HG03442 (cell line): Measurements from ENCODE around the gene C16orf74.

Experiments used
- ATAC-seq: cut with Tn5 transposase; IDR thresholded peaks from one replicate; pipeline ENCODE4 v1.9.1; 2021; ENCODE audit warnings: mild to moderate bottlenecking, moderate library complexity; ENCODE audit not compliant: unreplicated experiment

The C16orf74 gene

DNA sequence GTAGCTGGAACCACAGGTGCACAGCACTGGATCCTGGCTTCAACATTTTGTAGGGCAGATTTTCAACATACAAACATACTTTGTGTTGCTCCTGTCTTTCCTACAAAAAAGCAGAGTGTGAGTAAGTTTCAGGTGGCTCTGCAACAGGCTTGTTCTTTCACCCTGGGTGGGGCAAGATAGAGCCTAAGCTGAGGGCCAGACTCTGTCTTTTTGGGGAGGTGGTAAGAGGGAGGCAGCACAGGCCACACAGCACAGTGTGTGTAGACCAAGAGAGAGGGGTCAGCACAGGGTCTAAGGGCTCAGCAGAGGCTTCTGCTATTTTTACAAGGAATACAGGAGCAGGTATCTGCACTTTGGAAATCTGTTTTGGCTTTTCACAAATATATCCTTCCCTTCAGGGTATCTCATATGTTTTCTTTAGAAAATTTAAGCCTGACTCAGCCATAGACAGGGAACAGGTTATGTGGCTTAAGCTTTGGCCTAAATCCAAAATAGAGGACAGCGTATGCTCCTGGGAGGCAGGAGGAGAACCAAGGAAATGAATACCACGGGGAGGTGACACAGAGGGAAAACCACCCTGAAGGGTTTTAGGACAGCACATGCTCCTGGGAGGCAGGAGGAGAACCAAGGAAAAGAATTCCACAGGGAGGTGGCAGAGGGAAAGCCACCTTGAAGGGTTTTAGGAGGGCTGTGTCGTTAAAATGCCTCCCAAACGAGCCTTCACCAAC, 26.9 kb upstream of the C16orf74 start:
- no peak for ATAC-seq

DNA sequence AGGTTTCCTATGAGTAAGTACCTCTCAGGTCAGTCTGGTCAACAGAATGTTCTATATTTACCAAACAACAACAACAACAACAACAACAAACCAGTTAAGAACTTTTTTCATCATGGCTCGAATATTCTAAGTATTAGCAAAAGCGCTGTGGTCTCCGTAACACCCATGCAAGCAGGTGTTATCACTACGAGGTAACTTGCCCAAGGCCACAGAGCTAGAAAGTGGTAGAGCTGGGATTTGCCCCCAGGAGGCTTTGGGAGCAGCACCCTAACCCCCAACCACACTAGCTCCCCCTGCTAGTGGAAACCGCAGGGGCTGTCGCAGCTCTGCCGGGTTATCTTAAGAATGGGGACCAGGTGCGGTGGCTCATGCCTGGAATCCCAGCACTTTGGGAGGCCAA, 23.9 kb upstream of the C16orf74 start:
- no peak for ATAC-seq

DNA sequence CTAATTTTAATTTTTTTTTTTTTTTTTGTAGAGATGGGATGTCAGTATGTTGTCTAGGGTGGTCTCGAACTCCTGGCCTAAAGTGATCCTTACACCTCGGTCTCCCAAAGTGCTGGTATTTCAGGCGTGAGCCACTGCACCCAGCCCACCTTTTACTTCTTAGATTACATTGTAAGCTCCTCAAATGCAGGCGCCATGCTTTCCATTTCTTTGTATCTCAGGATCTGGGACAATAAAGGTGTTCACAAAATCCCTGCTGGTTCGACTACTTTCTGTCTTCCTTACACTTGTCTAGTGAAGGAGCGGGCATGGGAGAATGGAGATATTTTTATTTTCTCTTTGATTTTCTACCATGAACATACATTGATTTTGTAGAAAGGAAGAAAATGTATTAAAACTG, 23.2 kb upstream of the C16orf74 start:
- no peak for ATAC-seq

DNA sequence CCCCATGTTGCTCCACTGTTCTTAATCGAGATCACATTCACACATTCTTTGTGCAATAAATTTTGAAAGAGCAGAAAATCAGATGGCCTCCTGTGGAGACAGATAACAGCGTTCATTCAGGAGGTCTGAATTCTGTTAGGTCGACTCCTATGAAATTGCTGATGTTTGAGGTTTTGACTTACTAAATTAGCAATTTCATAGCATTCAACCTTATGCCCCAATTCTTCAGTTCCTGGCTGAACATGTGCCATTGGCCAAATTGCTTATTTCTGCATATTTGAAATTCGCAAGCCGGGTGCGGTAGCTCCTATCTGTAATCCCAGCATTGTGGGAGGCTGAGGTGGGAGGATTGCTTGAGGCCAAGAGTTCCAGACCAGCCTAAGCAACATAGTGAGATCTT, 22.1 kb upstream of the C16orf74 start:
- ATAC-seq = no peak

DNA sequence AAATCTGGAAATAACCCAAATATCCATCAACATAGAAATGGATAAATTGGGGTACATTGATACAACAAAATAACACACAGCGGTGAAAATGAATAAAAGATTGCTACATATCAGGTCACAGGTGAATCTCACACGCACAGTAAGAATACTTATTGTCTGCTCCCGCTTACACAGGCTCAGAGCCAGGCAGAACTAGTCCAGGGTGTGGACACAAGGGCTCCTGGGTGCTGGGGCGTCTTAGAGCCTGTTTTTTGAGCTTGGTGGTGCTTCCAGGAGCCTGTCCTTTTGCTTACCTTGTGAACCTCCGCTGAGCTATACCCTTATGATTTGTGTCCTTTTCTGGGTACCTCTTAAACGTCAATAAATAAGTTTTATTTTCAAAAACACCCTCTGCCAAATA, 19.8 kb upstream of the C16orf74 start:
- no peak for ATAC-seq

DNA sequence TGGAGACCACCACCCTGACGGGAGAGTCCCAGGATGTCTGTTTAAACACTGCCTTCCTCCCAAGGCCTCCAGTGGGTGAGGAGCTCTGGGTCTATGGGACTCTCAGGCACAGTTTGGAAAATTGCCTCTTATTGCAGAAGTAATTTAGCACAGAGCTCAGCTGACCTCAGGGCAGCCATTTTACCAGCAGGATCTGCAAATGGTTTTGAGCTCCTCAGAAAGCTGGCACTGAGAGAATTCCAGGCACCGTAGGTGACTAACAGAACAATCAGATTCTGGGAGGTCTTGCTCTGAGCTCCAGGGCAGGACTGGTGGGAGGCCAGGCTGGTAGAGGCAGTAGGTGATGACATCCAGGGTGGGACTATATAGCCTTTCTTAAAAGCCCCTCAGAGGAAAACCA, 17.3 kb upstream of the C16orf74 start:
- ATAC-seq = no peak

DNA sequence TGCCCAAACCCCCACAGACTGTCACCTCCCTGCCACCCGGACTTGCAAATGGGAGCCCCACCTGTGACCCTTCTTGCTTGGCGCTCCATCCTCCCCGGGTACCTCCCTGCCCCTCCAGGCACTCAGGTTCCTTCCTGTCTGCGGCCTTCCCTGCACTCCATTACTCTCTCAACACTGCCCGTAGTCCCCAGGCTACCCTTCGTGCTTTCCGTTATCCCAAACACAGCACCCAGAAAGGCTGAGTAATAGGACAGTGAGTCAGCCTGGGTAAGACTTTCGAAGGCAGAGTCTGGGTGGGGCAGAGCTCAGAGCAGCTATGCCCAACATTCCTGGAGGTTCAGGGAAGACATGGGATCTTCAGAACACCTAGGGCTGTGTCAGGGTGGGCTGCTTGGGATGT, 16.6 kb upstream of the C16orf74 start:
- ATAC-seq = no peak

DNA sequence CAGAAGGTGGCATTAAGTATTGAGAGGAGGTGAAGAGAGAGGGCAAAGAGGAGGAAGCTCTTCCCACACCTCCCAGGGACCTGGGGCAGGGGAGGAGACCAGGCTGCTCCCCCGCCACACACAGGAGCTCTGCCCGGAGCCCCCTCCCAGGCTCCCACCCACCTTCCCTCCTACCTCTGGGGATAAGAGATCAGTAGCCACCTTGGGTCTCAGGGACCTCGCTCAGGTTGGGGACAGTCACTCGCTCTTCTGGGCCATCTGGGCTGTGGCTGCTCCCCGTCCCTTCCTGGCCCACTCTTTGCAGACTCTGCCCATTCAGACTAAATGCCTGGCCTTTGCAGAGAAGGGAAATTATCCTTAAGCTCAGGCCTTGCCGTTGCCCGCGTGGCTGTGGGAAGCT, 14.9 kb upstream of the C16orf74 start:
- no peak for ATAC-seq

DNA sequence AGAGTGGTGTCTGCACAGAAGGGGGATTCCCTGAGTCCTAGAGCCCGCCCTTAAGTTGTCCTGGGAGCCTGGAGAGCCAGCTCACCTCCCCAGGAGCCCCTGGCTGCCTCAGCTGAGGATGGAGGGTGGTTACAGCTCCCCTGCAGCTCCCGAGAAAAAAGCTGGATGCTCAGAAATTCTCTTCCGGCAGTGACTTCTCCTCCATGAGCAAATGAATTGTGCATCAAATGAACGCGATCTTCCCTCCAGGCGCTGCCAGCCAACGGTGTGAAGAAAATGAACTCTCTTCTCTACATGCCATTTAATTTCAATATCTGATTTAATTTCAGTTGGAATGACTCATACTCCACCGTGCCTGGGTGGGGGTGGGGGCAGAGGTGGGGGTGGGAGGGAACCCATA, 14.3 kb upstream of the C16orf74 start:
- ATAC-seq = no peak

DNA sequence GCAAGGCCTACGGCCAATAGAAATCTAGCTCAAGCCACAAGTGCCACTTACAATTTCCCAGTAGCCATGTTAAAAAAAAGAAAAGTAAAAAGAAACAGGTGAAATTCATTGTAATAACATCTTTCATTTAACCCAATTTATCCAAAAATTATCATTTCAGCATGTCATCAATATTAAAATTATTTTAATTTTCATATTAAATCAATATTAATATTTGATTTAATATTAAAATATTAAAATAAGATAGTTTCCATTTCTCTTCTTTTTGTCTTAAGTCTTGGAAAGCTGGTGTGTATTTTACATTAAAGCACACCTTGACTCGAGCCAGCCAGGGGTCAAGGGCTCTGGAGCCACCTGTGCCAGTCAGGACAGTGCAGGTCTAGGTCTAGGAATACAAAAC, 12.7 kb upstream of the C16orf74 start:
- no peak for ATAC-seq

DNA sequence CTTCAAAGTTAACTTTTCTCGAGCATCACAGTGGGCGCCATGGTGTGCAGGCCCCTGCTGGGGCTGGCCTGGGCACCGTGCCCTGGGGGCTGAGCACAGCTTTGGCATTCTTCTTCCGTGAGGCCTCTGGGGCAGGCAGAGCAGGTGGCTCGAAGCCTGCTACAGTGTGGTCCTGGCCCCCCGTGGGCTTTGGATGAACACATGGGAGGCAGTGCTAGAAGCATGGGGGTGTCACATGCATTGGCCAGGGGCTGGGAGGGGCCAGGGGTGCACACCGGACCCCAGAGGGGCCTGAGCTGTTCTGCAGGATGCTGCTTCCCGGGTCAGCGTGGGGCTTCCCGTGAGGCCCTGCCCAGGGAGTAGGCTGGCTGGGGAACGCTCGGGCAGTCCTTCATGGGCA, 12.1 kb upstream of the C16orf74 start:
- no peak for ATAC-seq

DNA sequence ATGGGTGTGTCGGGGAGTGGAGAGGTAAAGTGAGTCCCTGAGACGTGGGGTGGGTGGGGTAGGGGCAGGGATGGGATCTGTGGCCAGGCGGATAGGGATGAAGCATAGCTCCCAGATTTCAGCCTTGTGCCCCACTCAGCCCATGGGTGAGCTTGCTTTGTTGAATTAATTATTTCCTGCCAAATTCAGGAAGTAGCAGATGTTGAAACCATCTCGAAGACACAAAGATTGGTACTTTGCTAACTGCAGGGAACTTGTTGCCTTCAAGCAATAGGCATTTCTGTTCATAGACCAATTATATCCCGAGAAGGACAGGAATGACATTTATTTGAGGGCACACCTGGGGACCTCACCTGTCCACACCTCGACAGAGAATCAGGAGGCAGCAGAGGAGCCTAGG, 11.0 kb upstream of the C16orf74 start:
- no peak for ATAC-seq

DNA sequence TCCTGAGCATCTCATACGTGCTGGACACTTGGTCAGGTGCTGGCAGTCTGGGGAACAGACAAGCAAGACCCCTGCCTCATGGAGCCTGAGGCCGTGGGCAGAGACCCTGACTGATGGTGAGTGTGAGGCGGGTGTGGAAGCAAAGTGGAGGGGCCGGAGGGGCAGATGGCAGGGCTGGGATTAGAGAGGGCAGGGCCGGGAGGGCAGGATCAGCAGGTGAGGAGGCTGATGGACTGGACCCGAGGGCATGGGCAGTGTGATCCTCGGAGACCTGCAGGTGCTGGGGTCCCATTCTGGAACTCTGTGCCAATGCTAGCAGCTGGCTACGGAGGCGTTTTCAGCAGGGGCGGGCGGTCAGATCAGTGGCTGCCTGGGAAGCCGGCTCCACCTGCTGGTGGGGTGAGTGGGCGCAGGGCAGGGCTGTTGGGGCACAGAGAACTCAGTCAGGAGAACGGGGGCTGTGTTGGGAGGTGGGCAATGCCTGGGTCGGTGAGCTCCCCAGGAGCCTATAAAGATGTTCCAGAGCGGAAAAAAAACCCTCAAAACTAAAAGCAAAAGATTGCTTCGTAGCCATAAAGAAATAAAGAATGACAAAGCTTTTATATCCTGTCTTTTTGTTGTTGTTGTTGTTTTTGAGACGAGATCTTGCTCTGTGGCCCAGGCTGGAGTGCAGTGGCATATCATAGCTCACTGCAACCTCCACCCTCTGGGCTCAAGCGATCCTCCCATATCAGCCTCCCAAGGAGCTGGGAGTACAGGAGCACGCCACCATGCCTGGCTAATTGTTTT, 8.9 kb upstream of the C16orf74 start:
- no peak for ATAC-seq

DNA sequence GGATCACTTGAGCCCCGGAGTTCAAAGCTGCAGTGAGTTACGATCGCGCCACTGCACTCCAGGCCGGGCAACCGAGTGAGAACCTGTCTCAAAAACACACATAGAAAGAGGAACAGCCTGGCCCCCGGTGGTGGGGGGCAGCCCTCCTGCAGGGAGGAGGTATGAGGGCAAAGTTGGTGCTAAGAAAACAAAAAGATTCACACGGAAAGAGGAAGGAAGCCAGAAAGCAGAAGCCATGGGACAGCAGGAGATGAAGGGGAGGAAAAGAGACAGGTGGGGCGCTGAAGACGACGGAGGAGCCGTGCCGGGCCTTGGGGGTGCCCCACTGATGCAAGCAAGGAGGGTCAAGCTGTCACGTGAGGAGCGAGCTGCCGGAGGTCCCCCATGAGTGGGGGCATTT, 8.2 kb upstream of the C16orf74 start:
- ATAC-seq = no peak

DNA sequence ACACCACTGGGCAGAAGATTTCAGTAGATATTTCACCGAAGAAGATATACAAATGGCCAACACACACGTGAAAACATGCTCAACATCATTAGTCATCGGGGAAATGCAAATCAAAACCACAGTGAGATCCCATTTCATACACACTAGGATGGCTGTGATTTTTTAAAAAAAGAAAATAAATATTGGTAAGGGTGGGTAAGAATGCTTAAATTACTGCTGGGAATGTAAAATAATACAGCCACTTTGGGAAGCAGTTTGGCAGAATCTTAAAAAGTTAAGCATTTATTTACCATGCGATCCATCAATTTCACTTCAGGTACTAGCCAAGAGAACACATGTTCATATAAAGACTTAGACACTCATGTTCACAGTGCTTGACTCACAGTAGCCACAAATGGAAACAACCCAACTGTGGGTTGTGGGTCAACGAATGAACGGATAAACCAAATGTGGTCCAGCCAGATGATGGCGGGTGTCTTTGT, 6.5 kb upstream of the C16orf74 start:
- ATAC-seq = no peak

DNA sequence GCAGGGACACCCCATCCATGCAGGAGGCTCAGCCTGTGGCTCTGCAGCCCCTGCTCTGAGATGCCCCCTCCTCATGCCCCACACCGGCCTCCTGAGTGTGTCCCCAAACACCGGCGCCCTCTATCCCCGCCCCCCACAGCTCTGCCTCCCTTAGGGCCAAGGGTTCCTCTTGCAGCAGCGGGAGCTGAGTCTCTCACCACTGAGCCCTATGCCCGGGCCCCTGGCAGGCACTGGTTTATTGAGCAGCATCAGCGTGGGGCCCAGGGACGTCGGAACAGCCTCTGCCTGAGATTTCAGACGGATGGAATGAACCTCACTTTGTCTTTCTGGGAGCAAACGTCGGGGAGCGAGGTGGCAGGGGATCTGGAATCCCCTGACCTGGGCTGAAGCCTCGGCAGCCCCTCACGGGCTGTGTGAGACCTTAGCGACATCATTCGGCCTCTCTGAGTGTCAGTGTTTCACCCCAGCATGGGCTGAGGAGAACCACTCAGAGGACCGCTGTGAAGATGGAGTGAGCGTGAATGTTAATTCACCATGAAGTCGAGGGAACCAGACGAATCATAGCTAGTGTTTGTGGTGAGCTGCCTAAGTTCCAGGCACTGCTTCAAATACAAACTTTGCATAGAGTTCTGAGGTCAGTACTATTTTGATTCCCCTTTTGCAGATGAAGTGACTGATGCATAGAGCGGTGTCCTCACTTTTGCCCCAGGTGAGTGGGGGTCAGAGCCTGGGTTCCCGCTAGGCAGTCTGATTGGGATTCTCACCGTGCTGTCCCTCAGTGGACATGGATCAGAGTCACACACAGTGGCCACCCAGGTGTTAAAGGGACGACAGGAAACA, 5.3 kb upstream of the C16orf74 start:
- peak; percentile 32 for ATAC-seq

DNA sequence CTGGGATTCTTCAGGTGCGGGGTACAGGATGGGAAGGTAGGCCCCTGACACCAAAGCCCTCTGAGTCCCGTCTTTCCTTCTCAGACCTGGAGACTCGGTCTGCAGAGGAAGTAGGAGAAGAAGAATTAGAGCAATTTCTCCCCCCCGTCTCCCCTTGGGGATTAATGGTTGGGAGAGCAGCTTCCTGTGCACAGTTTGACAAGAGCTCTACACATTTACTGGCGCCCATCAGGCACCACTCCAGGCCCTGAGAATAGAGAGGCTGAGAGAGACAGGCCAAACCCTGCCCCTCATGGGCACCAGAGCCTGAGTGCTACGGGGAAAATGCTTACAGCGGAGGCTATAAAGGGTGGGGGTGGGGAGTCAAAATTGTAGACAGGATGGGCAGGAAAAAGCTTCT, 3.5 kb upstream of the C16orf74 start:
- no peak for ATAC-seq

DNA sequence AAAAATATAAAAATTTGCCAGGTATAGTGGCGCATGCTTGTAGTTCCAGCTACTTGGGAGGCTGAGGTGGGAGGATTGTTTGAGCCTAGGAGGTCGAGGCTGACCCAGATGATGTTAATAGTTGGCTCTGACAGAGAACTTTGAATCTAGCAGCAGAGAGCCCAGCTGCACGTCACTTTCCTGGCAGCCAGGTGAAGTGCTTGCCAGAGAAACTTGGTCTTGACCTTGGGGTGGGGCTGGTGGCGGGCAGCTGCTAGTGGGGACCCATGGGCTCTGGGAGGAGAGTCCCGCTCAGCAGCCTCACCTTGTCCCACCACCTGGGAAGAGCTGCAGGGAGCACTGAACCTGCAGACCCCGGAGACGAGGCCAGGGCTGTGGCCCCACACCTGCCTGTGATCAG, 3.1 kb upstream of the C16orf74 start:
- ATAC-seq = no peak

DNA sequence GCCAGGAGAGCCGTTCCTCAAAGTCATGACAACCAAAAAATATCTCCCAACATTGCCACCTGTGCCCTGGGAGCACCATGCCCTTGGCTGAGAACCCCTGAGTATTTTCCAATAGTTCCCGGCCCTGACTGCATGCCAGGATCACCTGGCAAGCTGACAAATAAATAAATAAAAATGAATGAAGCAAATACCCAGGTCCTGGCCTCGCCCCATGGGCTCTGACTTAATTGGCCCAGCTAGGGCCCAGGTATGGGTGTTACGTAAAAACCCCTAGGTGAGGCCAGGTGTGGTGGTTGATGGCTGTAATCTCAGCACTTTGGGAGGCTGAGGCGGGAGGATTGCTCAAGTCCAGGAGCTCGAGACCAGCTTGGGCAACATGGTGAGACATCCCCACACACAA, 2.7 kb upstream of the C16orf74 start:
- no peak for ATAC-seq

DNA sequence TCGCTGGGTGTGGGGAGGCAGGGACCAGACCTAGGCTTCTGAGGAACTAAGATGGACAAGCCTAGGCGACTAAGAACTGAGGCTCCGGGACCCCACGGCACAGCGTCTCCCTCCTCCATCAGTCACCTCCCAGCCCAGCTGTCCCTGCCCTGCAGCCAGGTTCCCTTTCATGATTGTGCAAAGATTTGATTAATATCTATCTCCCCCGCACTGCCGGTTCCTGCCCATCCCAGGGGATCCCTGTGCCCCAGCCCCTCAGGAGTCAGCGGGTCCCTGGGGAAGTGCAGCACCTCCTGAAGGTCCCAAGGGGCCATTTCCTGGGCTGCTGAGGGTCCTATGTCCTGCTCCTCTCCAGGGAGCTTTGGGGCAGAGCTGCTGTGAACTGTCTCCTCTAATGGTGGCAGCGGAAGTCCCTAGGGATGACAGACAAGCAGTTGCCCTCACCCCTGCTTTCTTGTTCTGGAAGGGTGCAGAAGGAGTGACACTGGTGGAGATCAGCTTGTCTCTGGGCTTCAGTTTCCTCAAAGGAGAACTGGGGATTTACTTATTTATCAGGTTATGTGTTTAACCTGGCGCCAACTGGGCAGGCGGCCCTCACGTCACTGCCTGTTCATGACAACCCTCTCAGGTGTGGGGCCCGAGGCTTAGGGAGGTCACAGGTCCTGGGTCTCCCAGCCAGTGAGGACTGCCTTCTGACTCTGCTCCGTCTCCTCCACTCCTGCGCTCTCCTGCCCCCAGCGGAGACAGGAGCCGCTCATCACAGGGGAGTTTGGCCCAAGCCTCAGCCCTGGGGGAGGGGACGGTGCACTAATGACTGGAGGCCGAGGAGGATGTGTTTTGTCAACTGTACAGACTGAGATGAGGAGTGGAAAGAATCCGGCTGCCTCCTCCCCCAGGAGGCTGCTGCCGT, 1.9 kb upstream of the C16orf74 start:
- no peak for ATAC-seq
